NCI-H510A (cell line): ENCODE results near the gene PLIN5.

Experiments used
- DNase-seq: peaks from one replicate; lab custom pipeline; 2025; lab: John Stamatoyannopoulos, UW

Gene PLIN5

GRCh38 chr19:4521888-4522242, 13.2 kb downstream of the PLIN5 start:
- DNase-seq = no peak

GRCh38 chr19:4521170-4521887, 13.7 kb downstream of the PLIN5 start:
- DNase-seq = no peak

GRCh38 chr19:4519521-4520277, 15.3 kb downstream of the PLIN5 start:
- no peak for DNase-seq

- no peak for DNase-seq
Observed at GRCh38 chr19:4519172-4519496, 15.9 kb downstream of the PLIN5 start.

GRCh38 chr19:4518345-4519171, 16.5 kb downstream of the PLIN5 start, which contains the start of gene PLIN4:
Gene PLIN4 (minus strand): TSS chr19:4518486. CDS start chr19:4518272, 214 bp downstream.
- DNase-seq = no peak

GRCh38 chr19:4517451-4518057, 17.5 kb downstream of the PLIN5 start:
- DNase-seq = no peak

- DNase-seq = no peak
Observed at GRCh38 chr19:4516939-4517300, 18.1 kb downstream of the PLIN5 start.

GRCh38 chr19:4516199-4516938, 18.7 kb downstream of the PLIN5 start:
- no peak for DNase-seq

- no peak for DNase-seq
Observed at GRCh38 chr19:4515732-4516131, 19.3 kb downstream of the PLIN5 start.

- no peak for DNase-seq
Observed at GRCh38 chr19:4513248-4513647, 21.8 kb downstream of the PLIN5 start.

- no peak for DNase-seq
Observed at GRCh38 chr19:4512070-4512469, 23.0 kb downstream of the PLIN5 start.

GRCh38 chr19:4511300-4512054, 23.5 kb downstream of the PLIN5 start:
- no peak for DNase-seq

- DNase-seq = no peak
Observed at GRCh38 chr19:4510435-4511255, 24.4 kb downstream of the PLIN5 start.

- no peak for DNase-seq
Observed at GRCh38 chr19:4508698-4509097, 26.3 kb downstream of the PLIN5 start.

- no peak for DNase-seq
Observed at GRCh38 chr19:4507804-4508203, 27.2 kb downstream of the PLIN5 start.

- DNase-seq = no peak
Observed at GRCh38 chr19:4507150-4507452, 27.9 kb downstream of the PLIN5 start.

- DNase-seq = no peak
Observed at GRCh38 chr19:4506449-4507149, 28.4 kb downstream of the PLIN5 start.

GRCh38 chr19:4505570-4506448, 29.2 kb downstream of the PLIN5 start:
- DNase-seq = no peak
